SU-DHL-6 (cell line): Measurements from ENCODE around the gene KLHL40.

Source experiments
- EZH2phosphoT487 ChIP-seq: fragments of 200-600 bp; sonication (generic), shearing (Covaris generic); conservative IDR thresholded peaks from 2 replicates; pipeline ENCODE4 v1.6.1; 2018; ENCODE audit warnings: mild to moderate bottlenecking, antibody characterized with exemption, low read length, moderate library complexity, mixed read lengths
- TF ChIP-seq, protein P1 (sequence below): fragments of 200-600 bp; sonication (generic); IDR thresholded peaks from one replicate; pipeline ENCODE4 v1.5.1; 2017; ENCODE audit warnings: antibody characterized with exemption, mild to moderate bottlenecking, low read length, moderate library complexity; ENCODE audit not compliant: insufficient read depth, poor library complexity, severe bottlenecking

GRCh38 chr3:42666577-42666998, 18.7 kb upstream of the KLHL40 start:
- TF ChIP-seq, protein P1, sequence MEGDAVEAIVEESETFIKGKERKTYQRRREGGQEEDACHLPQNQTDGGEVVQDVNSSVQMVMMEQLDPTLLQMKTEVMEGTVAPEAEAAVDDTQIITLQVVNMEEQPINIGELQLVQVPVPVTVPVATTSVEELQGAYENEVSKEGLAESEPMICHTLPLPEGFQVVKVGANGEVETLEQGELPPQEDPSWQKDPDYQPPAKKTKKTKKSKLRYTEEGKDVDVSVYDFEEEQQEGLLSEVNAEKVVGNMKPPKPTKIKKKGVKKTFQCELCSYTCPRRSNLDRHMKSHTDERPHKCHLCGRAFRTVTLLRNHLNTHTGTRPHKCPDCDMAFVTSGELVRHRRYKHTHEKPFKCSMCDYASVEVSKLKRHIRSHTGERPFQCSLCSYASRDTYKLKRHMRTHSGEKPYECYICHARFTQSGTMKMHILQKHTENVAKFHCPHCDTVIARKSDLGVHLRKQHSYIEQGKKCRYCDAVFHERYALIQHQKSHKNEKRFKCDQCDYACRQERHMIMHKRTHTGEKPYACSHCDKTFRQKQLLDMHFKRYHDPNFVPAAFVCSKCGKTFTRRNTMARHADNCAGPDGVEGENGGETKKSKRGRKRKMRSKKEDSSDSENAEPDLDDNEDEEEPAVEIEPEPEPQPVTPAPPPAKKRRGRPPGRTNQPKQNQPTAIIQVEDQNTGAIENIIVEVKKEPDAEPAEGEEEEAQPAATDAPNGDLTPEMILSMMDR: no peak
- TF ChIP-seq EZH2phosphoT487: no peak
